Upper lobe of left lung (tissue), 6 donors: ENCODE results near the gene SPOCK1. TPM values are rescaled to one million over a fixed set of nuclear protein-coding genes. Genes with fewer than 3 reads are reported as not detected.

Experiments used
- ATAC-seq, 2 donors: fragments of 200-7000 bp; cut with Tn5 transposase; one replicate each; pipeline ENCODE4 v1.9.1; 2022; ENCODE audit warnings: mild to moderate bottlenecking in 2 of 2, moderate library complexity in 2 of 2; ENCODE audit not compliant: low FRiP score in 2 of 2
- DNase-seq, 2 donors: peaks; one replicate each; pipeline ENCODE4 v3.0.0-alpha.2; 2019 to 2020
- H3K27ac ChIP-seq, 4 donors: fragments of 200-600 bp; sonication (generic); one replicate each; pipeline ENCODE4 v1.5.1; 2016 to 2019
- H3K27me3 ChIP-seq, 4 donors: fragments of 200-600 bp; sonication (generic); one replicate each; pipeline ENCODE4 v1.5.1; 2017 to 2019
- H3K36me3 ChIP-seq, 4 donors: fragments of 200-600 bp; sonication (generic); one replicate each; pipeline ENCODE4 v1.5.1; 2016 to 2019
- H3K4me1 ChIP-seq, 4 donors: fragments of 200-600 bp; sonication (generic); one replicate each; pipeline ENCODE4 v1.5.1; 2018 to 2019
- H3K4me3 ChIP-seq, 4 donors: fragments of 200-600 bp; sonication (generic); one replicate each; pipeline ENCODE4 v1.5.1; 2017 to 2019; ENCODE audit warnings: mild to moderate bottlenecking in 2 of 4, moderate library complexity in 1 of 4
- H3K9me3 ChIP-seq, 4 donors: fragments of 200-600 bp; sonication (generic); one replicate each; pipeline ENCODE4 v1.5.1; 2018 to 2019
- CTCF ChIP-seq, 6 experiments: fragments of 450-650 bp in 4 of 6; fragments of 200-600 bp in 2 of 6; sonication (generic) in 2 of 6; IDR thresholded peaks; one replicate each; pipeline ENCODE4 v1.5.1; 2016 to 2019; ENCODE audit warnings: antibody characterized with exemption in 6 of 6
- EP300 ChIP-seq, 4 donors: sonication (generic); formaldehyde crosslinking; IDR thresholded peaks; one replicate each; pipeline ENCODE4 v1.5.1; 2017; ENCODE audit warnings: antibody characterized with exemption in 4 of 4, control low read depth in 2 of 4
- POLR2A ChIP-seq, 4 donors: fragments of 450-650 bp; IDR thresholded peaks; one replicate each; pipeline ENCODE4 v1.5.1; 2016 to 2017; ENCODE audit warnings: antibody characterized with exemption in 4 of 4, mild to moderate bottlenecking in 2 of 4
- POLR2AphosphoS5 ChIP-seq, 2 donors: sonication (generic); formaldehyde crosslinking; IDR thresholded peaks; one replicate each; pipeline ENCODE4 v1.5.1; 2017; ENCODE audit warnings: antibody characterized with exemption in 2 of 2
- WGBS, 2 donors: methylation state at CpG; one replicate each; pipeline ENCODE4 v1.1.5; 2017 to 2018; 5-methylcytosine and 5-hydroxymethylcytosine counted together
- total RNA-seq, 6 donors: library from RNA; depleted of rRNA in 4 of 6; stranded (reverse); fragments of >200 nt in 4 of 6; gene quantifications; one replicate each; pipeline versions ENCODE4 v1.1.0 to v1.2.1, GENCODE V29; 2016 to 2021
- donor health status: DM: no; HTN: no; CAD: no; lungs with moderate emphysema.
- donor health status: DM: no; HTN: yes; CAD: no; lungs with severe emphysema.

SPOCK1 gene
- total RNA-seq, 6 donors from 2014 or later: 0.33 to 16.6 (median 2.0) TPM; not detected in 1

GRCh38 chr5:137359941-137360340, 139.2 kb downstream of the SPOCK1 start:
- H3K27ac ChIP-seq: no peak overlapping the region
- TF ChIP-seq POLR2A (IDR thresholded peaks at IDR 0.05) (no peak), POLR2AphosphoS5 (IDR thresholded peaks at IDR 0.05) (no peak), CTCF (IDR thresholded peaks at IDR 0.05) (no peak), EP300 (IDR thresholded peaks at IDR 0.05) (no peak)
- no peak for ATAC-seq
- no peaks in the 10 kb centered on the region for H3K4me1 ChIP-seq
- H3K36me3 ChIP-seq: no peaks in the 10 kb centered on the region
- H3K27me3 ChIP-seq: no peaks in the 10 kb centered on the region
- DNase-seq: no peak
- H3K4me3 ChIP-seq: no peak overlapping the region
- no peaks in the 10 kb centered on the region for H3K9me3 ChIP-seq

- Histone ChIP-seq H3K36me3 (no peaks in the 10 kb centered on the region), H3K27ac (no peak overlapping the region), H3K4me1 (no peaks in the 10 kb centered on the region), H3K4me3 (no peak overlapping the region), H3K9me3 (no peaks in the 10 kb centered on the region), H3K27me3 (no peaks in the 10 kb centered on the region)
- 72 to 77% methylated on average over 3 of the region's 3 CpGs for WGBS, 2 donors
- no peak for ATAC-seq
- TF ChIP-seq POLR2AphosphoS5 (IDR thresholded peaks at IDR 0.05) (no peak), EP300 (IDR thresholded peaks at IDR 0.05) (no peak), POLR2A (IDR thresholded peaks at IDR 0.05) (no peak), CTCF (IDR thresholded peaks at IDR 0.05) (no peak)
- DNase-seq: no peak
Measured at GRCh38 chr5:137357436-137357835, 141.7 kb downstream of the SPOCK1 start.

GRCh38 chr5:137356127-137356526, 143.0 kb downstream of the SPOCK1 start:
- DNase-seq: no peak
- H3K4me1 ChIP-seq: no peaks in the 10 kb centered on the region
- no peak overlapping the region for H3K4me3 ChIP-seq
- TF ChIP-seq POLR2A (IDR thresholded peaks at IDR 0.05): no peak
- no peak for TF ChIP-seq CTCF (IDR thresholded peaks at IDR 0.05)
- TF ChIP-seq POLR2AphosphoS5 (IDR thresholded peaks at IDR 0.05): no peak
- TF ChIP-seq EP300 (IDR thresholded peaks at IDR 0.05): no peak
- H3K36me3 ChIP-seq: no peaks in the 10 kb centered on the region
- no peaks in the 10 kb centered on the region for H3K27me3 ChIP-seq
- ATAC-seq: no peak
- H3K9me3 ChIP-seq: no peaks in the 10 kb centered on the region
- WGBS, 2 donors: 80 to 81% methylated on average over 4 of the region's 4 CpGs
- H3K27ac ChIP-seq: no peak overlapping the region

GRCh38 chr5:137355708-137356107, 143.4 kb downstream of the SPOCK1 start:
- WGBS, 2 donors: 80% methylated on average over 4 of the region's 4 CpGs; no CpG with 5 or more reads in 1 of the 2 donors
- Histone ChIP-seq H3K4me1 (no peaks in the 10 kb centered on the region), H3K36me3 (no peaks in the 10 kb centered on the region), H3K9me3 (no peaks in the 10 kb centered on the region), H3K4me3 (no peak overlapping the region), H3K27ac (no peak overlapping the region), H3K27me3 (no peaks in the 10 kb centered on the region)
- ATAC-seq (peak in 1 of 2 donors; percentile 24), DNase-seq (no peak)
- TF ChIP-seq POLR2A (IDR thresholded peaks at IDR 0.05): no peak
- no peak for TF ChIP-seq EP300 (IDR thresholded peaks at IDR 0.05)
- TF ChIP-seq POLR2AphosphoS5 (IDR thresholded peaks at IDR 0.05): no peak
- no peak for TF ChIP-seq CTCF (IDR thresholded peaks at IDR 0.05)

GRCh38 chr5:137352095-137352494, 147.0 kb downstream of the SPOCK1 start:
- ATAC-seq (no peak), DNase-seq (no peak)
- H3K27me3 ChIP-seq: no peaks in the 10 kb centered on the region
- no peak overlapping the region for H3K27ac ChIP-seq
- no peaks in the 10 kb centered on the region for H3K36me3 ChIP-seq
- no peaks in the 10 kb centered on the region for H3K9me3 ChIP-seq
- H3K4me1 ChIP-seq: no peaks in the 10 kb centered on the region
- no peak overlapping the region for H3K4me3 ChIP-seq
- TF ChIP-seq POLR2A (IDR thresholded peaks at IDR 0.05): no peak
- no peak for TF ChIP-seq POLR2AphosphoS5 (IDR thresholded peaks at IDR 0.05)
- TF ChIP-seq CTCF (IDR thresholded peaks at IDR 0.05): no peak
- TF ChIP-seq EP300 (IDR thresholded peaks at IDR 0.05): no peak
- WGBS, 2 donors: 81 to 83% methylated on average over 5 of the region's 5 CpGs
